SK-MEL-5 (cell line): ENCODE measurements around the gene KIF21A. TPM values are rescaled to one million over a fixed set of nuclear protein-coding genes. Genes with fewer than 3 reads are reported as not detected.
A peak's percentile ranks its signal among the peaks of the same experiment; 100 is the strongest.
"Not testable (repeated sequence)": the region's sequence is repeated elsewhere in the genome, so short reads cannot be mapped to it uniquely, and the experiment has no call there.

ENCODE experiments used
- DNase-seq: peaks from one replicate; pipeline ENCODE4 v3.0.0-alpha.2; 2016; ENCODE audit warnings: low read depth, low spot score
- in situ Hi-C: cut with HindIII; loops from 2 replicates; pipeline ENCODE4 v1.10.0; 2016; ENCODE audit warnings: low sequenced_read_pairs, high pct_unique_total_duplicates, low pct_unique_long_range_greater_than_20kb
- total RNA-seq: library from RNA; depleted of rRNA; stranded (reverse); fragments of >200 nt; shearing (Covaris generic); gene quantifications from 2 replicates; pipeline ENCODE4 v1.2.3, GENCODE V29; 2014

The KIF21A gene
- total RNA-seq, 1 experiment from 2014 or later = 20.2 TPM

DNA sequence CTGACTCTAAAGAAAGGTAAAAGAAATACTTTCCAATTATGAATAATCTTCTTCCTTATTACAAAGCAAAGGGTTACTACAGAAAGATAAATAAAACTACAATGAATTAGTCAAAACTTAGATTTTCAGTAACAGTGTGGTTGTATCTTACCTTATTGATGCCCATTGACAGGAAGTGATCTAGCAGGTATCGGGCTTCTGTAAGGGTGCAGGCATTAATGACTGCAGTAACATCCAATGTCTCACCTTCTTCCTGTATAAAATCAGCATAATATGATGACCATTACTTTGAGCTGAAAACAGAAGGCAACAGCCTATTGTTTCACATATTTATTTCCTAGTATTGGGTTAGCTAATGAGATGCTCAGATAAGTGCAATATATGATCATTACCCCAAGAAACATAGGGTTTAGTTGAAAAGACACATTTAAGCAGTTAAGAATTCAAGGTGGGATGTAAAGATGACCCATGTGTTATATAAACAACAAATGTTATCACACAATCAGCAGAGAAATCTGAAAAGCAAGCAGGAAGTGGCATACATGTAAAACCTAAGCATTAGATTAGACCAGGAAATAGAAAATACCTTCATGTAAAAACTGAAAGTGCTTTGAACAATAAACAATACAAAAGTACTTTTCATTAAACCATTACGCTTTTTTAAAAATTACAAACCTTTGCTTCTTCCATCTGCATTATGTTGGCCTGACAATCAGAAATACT lies 111.2 kb downstream of the KIF21A start:
- DNase-seq = no peak
- in situ Hi-C loops = no loop called here

DNA sequence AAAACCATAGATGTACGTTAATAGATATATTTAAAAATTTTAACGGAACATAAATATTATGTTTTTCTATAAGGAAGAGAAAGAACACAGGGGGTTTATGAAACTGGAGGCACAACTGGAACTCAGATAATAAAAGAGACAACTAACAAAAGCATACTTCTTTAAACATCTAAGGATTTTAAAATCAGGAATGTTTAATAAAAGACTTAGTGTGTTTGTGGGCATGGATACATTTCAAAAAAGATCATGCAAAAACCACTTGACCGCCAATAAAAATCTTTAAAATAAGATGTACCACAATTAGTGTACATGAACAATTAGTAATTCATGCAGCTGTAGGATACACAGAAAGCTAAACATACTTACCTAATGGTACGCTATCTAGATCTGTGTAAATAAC lies 113.0 kb downstream of the KIF21A start:
- in situ Hi-C loops = no loop called here
- peak; percentile 50 for DNase-seq

DNA sequence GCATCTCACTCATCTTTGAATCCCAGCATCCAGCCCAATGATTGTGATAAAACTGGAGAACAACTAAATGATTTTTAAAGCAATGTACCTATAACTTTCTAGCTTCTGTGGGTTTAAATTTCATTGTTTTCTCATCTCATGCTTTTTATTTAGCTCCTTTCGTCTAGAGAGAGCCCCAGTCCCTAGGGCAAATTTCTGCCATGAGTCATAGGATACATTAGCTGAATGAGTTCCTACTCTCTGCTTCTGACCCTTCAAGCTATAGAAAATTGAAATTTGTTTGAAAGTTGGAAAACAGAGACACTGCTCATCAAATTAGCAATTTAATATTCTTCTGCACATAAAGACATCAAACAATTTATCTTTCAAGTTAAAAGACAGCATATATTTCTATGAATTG lies 113.9 kb downstream of the KIF21A start:
- DNase-seq = peak; percentile 10
- in situ Hi-C loops = no loop called here

DNA sequence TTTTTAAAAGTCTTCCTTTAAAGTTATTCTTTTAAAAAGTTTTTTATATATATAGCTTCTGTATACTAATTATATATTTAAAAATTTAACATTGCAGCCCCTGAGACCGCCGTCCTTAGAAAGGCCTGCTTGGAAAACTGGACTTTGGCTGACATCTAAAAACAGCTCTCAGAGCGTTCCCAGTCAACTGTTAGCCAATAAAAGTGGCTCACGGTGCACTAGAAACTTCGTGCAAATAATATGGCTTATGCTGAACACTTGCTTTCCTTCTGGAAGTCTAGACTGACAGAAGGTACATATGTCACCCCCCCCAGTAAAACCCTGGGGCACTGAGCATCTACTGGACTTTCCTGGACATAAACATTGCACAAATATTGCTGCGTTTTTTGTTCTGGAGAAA lies 115.0 kb downstream of the KIF21A start:
- DNase-seq = no peak
- in situ Hi-C loops = no loop called here

DNA sequence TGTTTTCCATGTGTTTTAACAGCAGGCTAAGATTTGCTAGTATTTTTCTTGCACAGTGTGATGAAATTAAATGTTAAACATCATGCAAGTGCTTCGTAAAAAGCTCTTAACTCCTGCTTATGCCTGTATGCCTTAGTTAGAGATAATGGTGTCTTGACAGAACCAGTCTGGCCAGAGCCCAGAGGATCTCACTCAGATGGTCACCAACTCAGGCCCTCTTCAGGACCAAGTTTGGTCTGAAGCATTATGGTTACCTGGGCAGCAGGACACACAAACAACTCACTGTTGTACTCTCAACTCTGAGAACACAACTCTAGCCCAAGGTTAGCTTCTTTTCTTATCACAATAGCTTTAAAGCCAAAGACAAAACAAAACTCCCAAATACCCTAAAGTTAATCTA lies 115.4 kb downstream of the KIF21A start:
- no peak for DNase-seq
- in situ Hi-C loops = no loop called here

DNA sequence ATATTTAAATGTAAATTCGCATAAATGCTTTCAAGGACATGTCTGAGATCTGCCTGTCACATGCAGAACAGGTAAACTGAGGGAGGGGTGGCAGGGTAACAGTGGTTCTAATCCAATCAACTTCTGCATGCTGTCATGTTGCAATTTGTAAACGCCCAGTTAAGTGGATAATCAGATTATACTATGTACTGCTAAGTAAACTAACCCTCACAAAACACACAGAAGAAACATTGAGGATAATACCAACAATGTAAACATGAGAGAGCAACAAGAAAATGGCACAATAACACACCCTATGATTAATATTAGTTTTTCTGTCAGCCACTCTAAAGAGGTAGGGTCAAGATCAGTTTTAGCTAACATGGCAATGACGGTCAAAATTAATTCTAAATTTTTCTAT lies 123.7 kb downstream of the KIF21A start:
- in situ Hi-C loops = no loop called here
- DNase-seq = no peak

DNA sequence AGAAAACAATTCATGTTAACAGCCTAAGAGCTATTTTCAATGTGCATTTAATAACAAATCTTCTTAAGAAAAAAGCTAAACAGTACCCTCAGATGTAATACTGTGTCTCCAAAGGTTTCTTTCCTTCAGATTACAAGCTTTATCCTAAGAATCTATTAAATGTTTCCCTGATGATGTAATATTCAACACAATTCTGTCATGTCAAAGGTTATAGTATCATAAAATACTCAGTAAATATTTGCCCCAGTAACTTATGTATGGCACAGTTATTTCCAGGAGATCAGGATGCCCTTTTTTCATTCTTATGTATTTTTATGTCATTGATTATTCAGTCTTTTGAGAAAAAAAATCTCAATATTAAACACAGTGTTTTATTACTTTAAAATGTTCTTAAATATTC lies 128.4 kb downstream of the KIF21A start:
- in situ Hi-C loops = no loop called here

DNA sequence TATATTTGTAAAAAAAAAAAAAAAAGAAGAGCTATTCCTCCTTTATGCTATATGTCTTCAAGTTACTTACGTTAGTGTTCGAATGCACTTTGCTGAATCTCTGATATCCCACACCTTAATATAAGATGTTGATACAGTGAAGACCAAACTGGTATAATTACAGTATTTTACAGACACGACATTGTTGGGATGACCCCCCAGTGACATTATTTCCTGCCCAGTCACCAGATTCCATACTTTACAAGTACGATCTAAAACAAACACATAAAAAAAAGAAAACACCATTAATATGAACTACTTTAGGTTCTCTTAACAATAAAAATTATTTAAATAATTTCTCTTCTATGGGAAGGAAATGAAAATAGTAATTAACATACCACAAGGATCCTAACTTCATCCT lies 133.4 kb downstream of the KIF21A start:
- DNase-seq = no peak
- in situ Hi-C loops = no loop called here

More for the DNA sequence above, 128.4 kb downstream of the KIF21A start:
- DNase-seq = no peak

DNA sequence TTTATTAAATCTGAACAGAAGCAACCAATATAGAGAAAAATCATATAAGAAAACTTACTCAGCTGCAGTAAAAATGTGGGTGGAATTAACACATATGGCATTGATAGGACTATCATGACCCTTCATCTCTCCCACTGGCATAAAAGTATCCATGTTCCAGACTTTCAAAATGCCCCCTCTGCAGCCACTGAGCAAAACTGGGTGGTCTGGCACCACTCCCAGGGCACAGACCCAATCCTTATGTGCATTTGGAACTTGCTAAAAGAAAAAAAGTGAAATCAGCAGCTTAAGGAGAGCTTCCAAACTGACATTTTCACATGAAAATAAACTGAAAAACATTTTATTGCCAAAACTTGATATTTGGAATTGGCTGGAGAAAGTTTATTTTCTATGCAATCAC lies 141.5 kb downstream of the KIF21A start:
- in situ Hi-C loops = no loop called here
- no peak for DNase-seq

DNA sequence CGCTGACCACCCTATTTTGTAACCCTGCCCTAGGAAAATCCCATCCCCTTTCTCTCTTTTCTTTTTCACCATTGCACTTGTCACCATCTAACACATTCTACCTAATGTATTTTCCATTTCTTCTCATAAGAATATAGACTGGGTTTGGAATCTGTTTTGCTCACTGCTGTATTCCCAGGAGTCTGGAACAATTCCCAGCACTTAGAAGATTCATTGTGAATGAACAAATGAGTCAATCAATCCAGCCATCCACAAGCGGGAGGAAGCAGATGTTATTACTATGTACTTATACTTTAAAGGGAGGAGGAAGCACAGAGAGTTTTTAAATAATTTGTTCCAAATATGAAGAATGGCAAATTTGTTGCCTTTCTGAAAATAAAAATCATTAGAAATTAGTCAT lies 142.1 kb downstream of the KIF21A start:
- in situ Hi-C loops = no loop called here
- no peak for DNase-seq

DNA sequence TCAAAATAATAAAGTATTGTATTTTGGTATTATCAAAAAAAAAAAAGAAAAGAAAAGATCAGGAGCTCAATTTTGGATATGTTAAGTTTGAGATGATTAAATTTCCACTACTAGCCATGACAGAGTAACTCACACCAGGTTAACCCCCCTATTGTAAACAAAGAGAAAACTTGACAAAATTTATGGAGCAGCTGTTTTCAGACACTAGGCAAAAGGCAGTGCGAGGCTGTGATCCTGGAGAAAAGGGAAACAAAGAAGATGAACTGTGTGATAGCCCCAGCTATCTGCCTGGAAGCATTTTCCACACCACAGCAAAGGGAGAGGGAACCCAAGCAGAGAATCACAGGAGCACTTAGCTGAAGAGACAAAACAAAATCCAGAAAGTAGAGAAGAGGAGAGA lies 145.0 kb downstream of the KIF21A start:
- DNase-seq = no peak
- in situ Hi-C loops = no loop called here

DNA sequence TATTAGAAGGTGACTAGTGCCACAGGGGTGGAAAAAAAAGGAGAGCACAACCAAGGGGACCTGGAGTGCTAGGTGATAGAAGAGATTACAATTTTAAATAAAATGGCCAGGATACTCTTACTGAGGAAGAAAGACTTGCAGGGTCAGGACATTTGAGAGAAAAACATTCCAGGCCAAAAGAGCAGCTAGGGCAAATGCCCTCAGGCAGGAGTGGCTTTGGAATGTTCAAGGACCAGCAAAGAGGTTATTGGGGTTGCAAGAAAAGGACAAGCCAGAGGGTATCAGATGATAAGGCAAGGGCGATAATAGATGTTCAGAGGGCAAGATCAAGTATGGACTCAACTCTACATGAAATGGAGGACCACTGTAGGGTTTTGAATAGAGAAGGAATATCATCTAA lies 146.4 kb downstream of the KIF21A start:
- DNase-seq = no peak
- in situ Hi-C loops = no loop called here

DNA sequence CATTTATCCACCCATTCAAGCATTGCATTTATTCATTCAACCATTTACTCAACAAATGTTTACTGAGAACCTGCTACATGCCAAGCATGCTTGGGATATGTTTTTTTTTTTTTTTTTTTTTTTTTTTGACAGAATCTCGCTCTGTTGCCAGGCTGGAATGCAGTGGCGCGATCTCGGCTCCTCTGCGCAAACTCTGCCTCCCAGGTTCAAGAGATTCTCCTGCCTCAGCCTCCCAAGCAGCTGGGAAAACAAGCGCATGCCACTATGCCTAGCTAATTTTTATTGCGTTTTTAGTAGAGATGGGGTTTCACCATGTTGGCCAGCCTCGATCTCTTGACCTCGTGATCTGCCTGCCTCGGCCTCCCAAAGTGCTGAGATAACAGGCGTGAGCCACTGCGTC lies 147.3 kb downstream of the KIF21A start:
- in situ Hi-C loops, DNase-seq: not testable (repeated sequence)

DNA sequence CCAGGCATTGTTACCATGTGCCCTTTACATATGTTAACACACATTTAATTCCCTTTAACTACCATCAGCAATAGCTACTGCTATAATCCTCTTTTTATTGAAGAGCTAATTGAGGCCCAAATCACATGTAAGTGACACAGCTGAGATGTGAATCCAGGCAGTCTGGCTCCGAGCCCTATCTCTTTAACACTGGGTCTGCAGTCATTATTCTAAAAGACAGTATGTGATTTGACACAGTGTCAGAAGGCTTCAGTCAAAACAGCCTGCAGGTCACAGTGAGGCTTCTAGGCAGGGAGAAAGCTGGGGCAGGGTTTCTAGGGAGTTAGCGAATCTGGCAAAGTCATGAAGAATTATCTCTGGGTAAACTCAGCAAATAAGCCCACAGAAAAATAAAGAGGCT lies 148.2 kb downstream of the KIF21A start:
- peak; percentile 37 for DNase-seq
- in situ Hi-C loops = no loop called here

DNA sequence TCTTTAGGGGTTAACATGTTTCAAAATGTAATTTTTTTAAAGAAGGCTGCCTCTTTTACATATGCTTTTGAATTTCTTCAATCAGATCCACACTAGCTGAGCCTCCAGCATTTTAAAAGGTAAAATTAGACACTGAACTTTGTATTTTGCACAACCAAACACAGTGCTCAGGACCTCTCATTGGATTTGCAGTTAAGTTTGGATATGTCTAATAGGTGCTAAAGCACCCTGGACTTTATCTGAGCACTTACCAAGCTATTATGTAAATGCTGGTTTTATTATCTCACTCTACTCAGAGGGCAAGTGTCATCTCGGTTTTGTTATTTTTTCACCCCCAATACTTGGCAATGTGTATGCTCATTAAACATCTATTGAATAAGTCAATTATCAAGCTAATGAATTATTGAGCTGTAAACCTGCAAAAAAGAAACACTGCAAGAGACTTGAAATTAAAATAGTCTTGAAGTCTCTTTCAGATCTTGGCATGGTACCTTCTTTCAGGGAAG lies 150.7 kb downstream of the KIF21A start:
- no peak for DNase-seq
- in situ Hi-C loops = no loop called here

DNA sequence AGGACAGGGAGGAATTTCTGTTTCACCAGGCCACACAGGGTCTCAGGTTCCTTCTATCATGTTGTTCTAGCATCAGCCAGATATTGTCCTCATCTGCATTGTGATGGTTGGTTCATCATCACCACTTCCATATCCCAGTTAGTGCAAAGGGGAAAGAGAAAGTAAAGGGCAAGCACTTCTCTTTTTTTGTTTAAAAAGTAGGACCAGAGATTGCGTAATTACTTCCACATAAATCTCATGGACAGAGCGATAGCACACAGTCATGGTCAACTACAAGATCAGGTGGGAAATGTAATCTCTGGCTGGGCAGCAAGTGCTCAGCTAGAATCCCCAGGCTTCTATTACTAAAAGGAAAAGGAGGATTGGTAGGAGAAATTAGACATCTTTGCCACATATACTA lies 155.1 kb downstream of the KIF21A start:
- no peak for DNase-seq
- in situ Hi-C loops = no loop called here

DNA sequence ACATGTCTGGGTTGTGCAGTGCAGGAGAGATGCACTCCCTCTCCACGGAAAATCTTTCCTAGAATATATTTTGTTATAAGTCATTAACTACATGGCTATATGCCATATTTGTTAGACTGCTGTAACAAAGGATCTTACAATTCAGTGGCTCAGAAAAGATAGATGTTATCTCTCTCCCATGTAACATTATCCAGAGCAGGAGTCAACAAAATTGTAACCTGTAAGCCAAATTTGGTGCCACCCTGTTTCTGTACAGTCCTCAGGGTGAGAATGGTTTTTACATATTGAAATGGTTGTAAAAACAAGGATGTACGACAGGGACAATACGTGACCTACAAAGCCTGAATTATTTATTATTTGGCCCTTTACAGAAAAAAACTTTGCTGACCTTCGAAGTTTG lies 155.5 kb downstream of the KIF21A start:
- in situ Hi-C loops = no loop called here
- DNase-seq = no peak

DNA sequence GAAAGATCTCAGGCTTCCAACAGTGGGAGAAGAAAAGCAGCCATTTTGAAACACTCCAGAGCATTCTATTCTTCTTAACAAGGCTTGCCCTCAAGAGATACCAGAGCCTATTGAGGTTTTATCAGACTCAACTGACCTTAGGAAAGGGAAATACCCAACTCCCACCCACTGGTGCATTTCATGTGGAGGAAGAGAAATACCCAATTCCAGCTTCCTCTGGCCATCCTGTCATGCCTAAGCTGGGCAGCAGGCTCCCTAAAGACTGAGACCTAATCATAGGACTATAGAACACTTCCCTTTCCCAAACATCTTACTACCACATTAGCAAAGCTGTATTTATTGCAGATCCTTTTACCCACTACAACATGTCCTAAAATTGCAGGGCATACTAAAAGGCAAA lies 164.5 kb downstream of the KIF21A start:
- DNase-seq = no peak
- in situ Hi-C loops = no loop called here

DNA sequence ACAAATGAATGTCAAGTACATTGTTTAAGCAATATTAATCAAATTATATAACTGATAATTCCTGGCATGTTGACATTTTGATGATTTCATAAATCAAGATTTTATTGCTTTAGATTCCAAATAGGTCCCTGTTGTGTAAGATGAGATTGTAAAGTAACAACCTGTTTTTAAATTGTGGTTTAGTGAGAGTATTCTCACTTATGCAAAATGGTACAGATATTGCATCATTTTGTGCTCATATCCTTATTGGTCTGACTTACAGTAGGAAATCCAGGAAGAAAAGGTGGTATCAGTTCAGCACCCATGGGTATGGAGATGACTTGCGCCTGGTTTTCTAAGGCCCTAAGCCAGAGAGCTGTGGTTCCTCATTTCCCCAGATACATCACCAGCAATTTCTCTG lies 165.5 kb downstream of the KIF21A start:
- in situ Hi-C loops = no loop called here

DNA sequence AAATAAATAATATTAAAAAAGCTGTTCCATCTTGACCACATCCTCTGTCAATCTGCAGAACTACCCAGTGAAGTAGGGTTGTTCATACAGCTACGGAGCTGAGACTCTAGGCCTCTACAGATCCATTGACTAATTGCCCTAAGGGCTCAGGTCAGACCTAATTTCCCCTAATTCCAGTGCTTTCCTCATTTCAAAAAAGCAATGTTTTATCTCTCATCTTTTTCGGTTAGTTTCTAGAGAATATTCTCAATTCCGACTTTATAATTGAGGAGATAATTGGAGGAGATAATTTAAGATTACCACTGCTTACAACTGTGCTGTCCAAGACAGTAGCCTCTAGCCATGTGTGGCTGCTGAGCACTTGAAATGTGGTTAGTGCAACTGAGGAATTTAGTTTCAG lies 167.1 kb downstream of the KIF21A start:
- in situ Hi-C loops = no loop called here
- peak; percentile 5 for DNase-seq

More for the DNA sequence above, 165.5 kb downstream of the KIF21A start:
- no peak for DNase-seq
